Measurements from ENCODE around the gene LARP4.

- TF ChIP-seq CTCF (IDR thresholded peaks at IDR 0.05; ENCODE audit: insufficient read depth, low read depth, low read length) (no peak), EZH2 (IDR thresholded peaks at IDR 0.05; ENCODE audit: insufficient read depth, low read length) (no peak)
Observed at GRCh38 chr12:50425589-50426258, 25.0 kb downstream of the LARP4 start.

Data from astrocyte (in vitro differentiated cells and primary cell).